EL (cell line): ENCODE measurements around the gene KRT15.

Experiments used
- DNase-seq: peaks from one replicate; pipeline ENCODE4 v3.0.0-alpha.2; 2016

KRT15 gene

GRCh38 chr17:41500131-41500911 lies 18.4 kb downstream of the KRT15 start:
- DNase-seq: peak; percentile 72

GRCh38 chr17:41499714-41500113 lies 19.0 kb downstream of the KRT15 start:
- DNase-seq: no peak

GRCh38 chr17:41498276-41498675 lies 20.4 kb downstream of the KRT15 start:
- no peak for DNase-seq

DNA sequence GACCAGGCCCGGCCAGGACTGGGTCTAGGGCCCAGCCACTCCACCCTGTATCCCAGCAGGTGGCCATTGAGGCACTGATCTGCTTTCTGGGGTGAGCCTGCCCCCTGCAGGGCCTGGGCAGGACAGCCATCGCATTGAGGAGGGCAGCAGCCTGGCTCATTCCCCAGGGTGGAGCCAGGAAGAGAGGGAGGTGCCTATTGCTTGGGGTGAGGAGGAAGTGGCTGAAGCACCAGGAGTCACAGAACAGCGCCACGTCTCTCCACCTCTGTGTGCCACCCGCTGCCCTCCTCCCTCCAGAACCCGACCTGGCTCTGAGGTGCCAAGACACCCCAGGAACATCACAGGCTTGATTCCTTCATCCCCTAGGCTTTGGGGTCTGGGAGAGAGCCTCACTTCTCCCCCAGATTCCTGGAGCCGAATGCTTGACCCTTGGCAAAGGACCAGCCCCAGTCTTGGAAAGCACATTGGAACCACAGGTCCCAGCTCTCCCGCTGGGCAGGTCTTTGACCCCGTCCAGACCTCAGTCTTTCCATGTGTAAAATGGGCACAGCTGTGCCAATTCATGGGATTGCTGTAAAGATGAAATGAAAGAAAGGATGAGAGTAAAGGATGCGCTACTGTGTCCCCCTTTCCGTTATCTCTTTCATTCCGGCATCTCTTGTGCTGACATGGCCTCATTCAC lies 21.7 kb downstream of the KRT15 start:
- DNase-seq: peak; percentile 95

- peak; percentile 64 for DNase-seq
These were observed 24.2 kb downstream of the KRT15 start for GRCh38 chr17:41494524-41494923.

GRCh38 chr17:41492771-41493170 lies 25.9 kb downstream of the KRT15 start:
- peak; percentile 36 for DNase-seq

GRCh38 chr17:41492351-41492750 lies 26.3 kb downstream of the KRT15 start:
- no peak for DNase-seq

DNA sequence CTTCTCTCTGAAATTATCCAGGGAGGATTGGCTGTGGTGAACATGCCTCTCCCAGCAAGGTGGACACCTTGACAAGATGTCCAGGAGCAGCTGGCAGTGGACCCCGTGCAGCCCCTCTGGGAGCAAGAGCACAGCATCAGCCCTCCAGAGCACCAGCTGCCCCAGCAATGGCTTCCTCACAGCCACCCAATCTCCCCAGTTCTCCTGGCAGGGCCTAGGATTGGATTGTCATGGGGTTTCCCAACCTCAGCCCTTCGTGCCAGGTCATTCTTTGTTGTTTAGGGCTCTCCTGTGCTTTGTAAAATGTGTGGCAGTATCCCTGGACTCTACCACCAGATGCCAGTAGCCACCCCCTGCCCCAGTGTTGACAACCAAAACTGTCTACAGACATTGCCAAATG lies 27.2 kb downstream of the KRT15 start:
- DNase-seq: no peak

GRCh38 chr17:41490000-41490990 lies 28.4 kb downstream of the KRT15 start:
- no peak for DNase-seq

DNA sequence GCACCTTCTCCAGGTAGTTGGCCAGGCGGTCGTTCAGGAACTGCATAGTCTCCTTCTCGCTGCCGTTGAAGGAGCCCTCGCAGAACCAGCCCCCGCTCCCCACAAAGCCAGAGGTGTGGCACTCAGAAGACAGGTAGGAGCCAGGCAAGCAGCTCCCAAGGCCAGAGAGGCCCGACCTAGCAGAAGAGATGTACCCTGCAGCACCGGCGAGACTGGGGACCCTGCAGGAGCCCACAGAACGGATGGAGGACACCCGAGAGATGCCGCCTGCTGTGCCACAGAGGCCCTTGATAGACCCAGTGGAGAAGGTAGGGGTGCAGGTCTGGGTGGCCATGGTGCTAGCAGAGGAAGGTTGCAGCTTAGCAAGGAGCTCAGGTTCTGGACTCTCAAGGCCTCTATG lies 29.2 kb downstream of the KRT15 start, which contains the start of gene KRT36:
Gene KRT36, minus strand, starts transcription at position 380 of the 400 bp plus-strand sequence. Its CDS starts 46 bp downstream, at position 334.
- no peak for DNase-seq

GRCh38 chr17:41486809-41487530 lies 31.7 kb downstream of the KRT15 start:
- no peak for DNase-seq

- no peak for DNase-seq
These were observed 32.4 kb downstream of the KRT15 start for GRCh38 chr17:41486316-41486715.

DNA sequence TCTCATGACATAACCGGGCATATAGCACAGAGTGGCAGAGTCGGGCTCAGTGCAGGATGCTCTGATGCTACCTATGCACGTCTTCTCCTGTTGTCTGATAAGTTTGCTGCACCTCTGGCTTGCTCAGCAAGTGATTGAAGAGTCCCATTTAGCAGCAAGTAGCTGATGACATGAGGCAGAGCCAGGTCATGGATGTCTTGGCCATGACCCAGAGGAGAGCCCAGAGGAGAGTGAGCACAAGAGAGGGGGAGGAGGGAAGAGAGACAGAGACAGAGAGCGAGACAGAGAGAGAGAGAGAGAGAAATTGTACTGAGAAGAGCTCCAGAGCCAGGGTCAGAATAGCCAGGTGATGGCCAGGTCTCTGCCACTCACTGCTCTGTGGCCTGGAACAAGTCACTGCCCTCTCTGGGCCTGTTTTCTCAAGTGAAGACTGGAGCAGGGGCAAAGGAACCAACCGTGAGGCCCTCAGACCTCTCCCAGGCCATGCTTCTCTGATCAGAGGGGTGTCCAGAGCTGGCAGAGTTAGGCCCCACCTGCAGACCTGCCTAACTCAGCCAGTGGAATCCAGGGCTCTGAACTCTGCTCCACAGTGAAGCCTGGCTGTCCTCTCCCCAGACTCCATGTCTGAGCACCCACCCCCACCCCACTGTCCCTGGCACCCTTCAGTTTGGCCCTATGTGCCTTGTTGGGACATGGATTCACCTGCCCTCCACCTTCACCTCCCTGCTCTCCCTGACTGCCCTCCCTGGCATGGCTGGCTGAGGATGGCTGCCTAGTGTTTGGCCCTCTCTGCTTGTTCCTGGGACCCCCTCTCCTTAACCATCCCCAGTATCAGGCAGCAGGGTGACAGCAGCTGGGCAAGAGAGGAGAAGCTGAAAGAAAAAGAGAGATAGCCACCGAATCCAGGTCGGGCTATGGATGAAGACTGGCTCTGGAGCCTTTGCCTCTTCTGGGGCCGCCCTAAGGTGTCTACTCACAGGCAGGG lies 33.5 kb downstream of the KRT15 start:
- DNase-seq: no peak

- DNase-seq: peak; percentile 39
These were observed 34.5 kb downstream of the KRT15 start for GRCh38 chr17:41483991-41484826.

GRCh38 chr17:41483531-41483930 lies 35.2 kb downstream of the KRT15 start:
- no peak for DNase-seq

GRCh38 chr17:41481036-41481435 lies 37.7 kb downstream of the KRT15 start, which contains the start of gene KRT35:
KRT35 (minus strand) TSS chr17:41481151; CDS start chr17:41481097, 54 bp downstream.
- DNase-seq: no peak

DNA sequence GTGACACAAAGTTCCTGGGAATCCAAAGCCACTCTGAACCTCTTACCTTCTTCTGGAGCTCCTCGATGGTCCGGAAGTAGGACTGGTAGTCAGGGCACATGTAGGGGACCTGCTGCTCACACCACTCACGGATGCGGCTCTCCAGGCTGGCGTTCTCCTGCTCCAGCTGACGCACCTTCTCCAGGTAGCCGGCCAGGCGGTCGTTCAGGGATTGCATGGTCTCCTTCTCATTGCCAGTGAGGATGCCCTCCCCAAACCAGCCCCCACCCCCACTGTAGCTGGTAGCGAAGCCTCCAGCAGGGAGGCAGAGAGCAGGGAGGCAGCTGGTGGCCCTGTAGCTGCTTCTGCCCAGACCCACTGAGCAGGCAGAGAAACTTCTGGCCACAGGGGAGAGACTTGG lies 38.1 kb downstream of the KRT15 start:
- DNase-seq: no peak

GRCh38 chr17:41480136-41480535 lies 38.6 kb downstream of the KRT15 start:
- DNase-seq: no peak

- DNase-seq: no peak
These were observed 40.5 kb downstream of the KRT15 start for GRCh38 chr17:41478237-41478636.
